ENCODE measurements around the gene HOMEZ.

HOMEZ gene

GRCh38 chr14:23307687-23308644, 22.0 kb upstream of the HOMEZ start:
- DNase-seq (ENCODE audit: extremely low read depth in 1 of 2, low read depth in 1 of 2), result no peak

GRCh38 chr14:23307146-23307530, 21.2 kb upstream of the HOMEZ start:
- DNase-seq (ENCODE audit: extremely low read depth in 1 of 2, low read depth in 1 of 2), result no peak

- no peak for DNase-seq (ENCODE audit: extremely low read depth in 1 of 2, low read depth in 1 of 2)
Measured at GRCh38 chr14:23306412-23307145, 20.6 kb upstream of the HOMEZ start, which contains the start of gene BCL2L2. BCL2L2 (plus strand) TSS chr14:23306833; CDS start chr14:23307768, 935 bp downstream.

GRCh38 chr14:23302290-23303225, 16.6 kb upstream of the HOMEZ start, which contains the start of gene PPP1R3E:
PPP1R3E (minus strand) TSS chr14:23302859; CDS start chr14:23302576, 283 bp downstream.
- DNase-seq (ENCODE audit: extremely low read depth in 1 of 2, low read depth in 1 of 2), result peak; percentile 74 to 88

GRCh38 chr14:23301969-23302289, 16.0 kb upstream of the HOMEZ start:
- DNase-seq (ENCODE audit: extremely low read depth in 1 of 2, low read depth in 1 of 2), result no peak

GRCh38 chr14:23301288-23301968, 15.5 kb upstream of the HOMEZ start:
- peak; percentile 93 to 98 for DNase-seq (ENCODE audit: extremely low read depth in 1 of 2, low read depth in 1 of 2)

GRCh38 chr14:23300687-23301223, 14.8 kb upstream of the HOMEZ start:
- no peak for DNase-seq (ENCODE audit: extremely low read depth in 1 of 2, low read depth in 1 of 2)

GRCh38 chr14:23299986-23300686, 14.2 kb upstream of the HOMEZ start:
- DNase-seq (ENCODE audit: extremely low read depth in 1 of 2, low read depth in 1 of 2), result no peak

GRCh38 chr14:23299211-23299957, 13.5 kb upstream of the HOMEZ start:
- no peak for DNase-seq (ENCODE audit: extremely low read depth in 1 of 2, low read depth in 1 of 2)

- no peak for DNase-seq (ENCODE audit: extremely low read depth in 1 of 2, low read depth in 1 of 2)
Measured at GRCh38 chr14:23297611-23298277, 11.8 kb upstream of the HOMEZ start.

- DNase-seq (ENCODE audit: extremely low read depth in 1 of 2, low read depth in 1 of 2), result no peak
Measured at GRCh38 chr14:23297096-23297495, 11.2 kb upstream of the HOMEZ start.

- no peak for DNase-seq (ENCODE audit: extremely low read depth in 1 of 2, low read depth in 1 of 2)
Measured at GRCh38 chr14:23296012-23296777, 10.3 kb upstream of the HOMEZ start.

GRCh38 chr14:23294734-23295561, 9.0 kb upstream of the HOMEZ start:
- no peak for DNase-seq (ENCODE audit: extremely low read depth in 1 of 2, low read depth in 1 of 2)

- DNase-seq (ENCODE audit: extremely low read depth in 1 of 2, low read depth in 1 of 2), result no peak
Measured at GRCh38 chr14:23286902-23287479, 1.1 kb upstream of the HOMEZ start.

- DNase-seq (ENCODE audit: extremely low read depth in 1 of 2, low read depth in 1 of 2), result no peak
Measured at GRCh38 chr14:23285530-23286019, 357 bp downstream of the HOMEZ start.
